Measurements from ENCODE around the gene RGS17. TPM values are rescaled to one million over a fixed set of nuclear protein-coding genes. Genes with fewer than 3 reads are reported as not detected.

RGS17 gene
- total RNA-seq, 4 donors from 2014 or later = 0.88 to 4.8 (median 0.91) TPM; not detected in 1

DNA sequence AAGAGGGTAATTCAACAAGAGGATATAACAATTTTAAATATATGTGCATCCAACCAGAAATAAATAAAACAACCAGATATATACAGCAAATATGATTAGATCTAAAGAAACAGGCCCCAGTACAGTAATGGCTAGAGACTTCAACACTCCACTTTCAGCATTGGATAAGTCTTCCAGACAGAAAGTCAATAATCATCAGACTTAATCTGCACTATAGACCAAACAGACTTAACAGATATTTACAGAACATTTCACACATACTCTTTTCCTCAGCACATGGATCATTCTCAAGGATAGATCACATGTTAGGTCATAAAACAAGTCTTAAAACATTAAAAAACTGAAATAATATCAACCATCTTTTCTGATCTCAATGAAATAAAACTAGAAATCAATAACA lies 65.9 kb downstream of the RGS17 start:
- no peak for TF ChIP-seq CTCF (IDR thresholded peaks at IDR 0.05)
- no peak for TF ChIP-seq POLR2A (IDR thresholded peaks at IDR 0.05)
- Histone ChIP-seq H3K36me3 (no peaks in the 10 kb centered on the region), H3K27ac (no peak overlapping the region), H3K27me3 (no peaks in the 10 kb centered on the region), H3K4me3 (no peak overlapping the region), H3K9me3 (peaks cover 0 to 2% of the 10 kb centered on the region in 2 donors), H3K4me1 (no peaks in the 10 kb centered on the region)
- intact Hi-C loops (cut with DNase I; ENCODE audit: low total_unique reads) = no loop called here
- no peak for DNase-seq

DNA sequence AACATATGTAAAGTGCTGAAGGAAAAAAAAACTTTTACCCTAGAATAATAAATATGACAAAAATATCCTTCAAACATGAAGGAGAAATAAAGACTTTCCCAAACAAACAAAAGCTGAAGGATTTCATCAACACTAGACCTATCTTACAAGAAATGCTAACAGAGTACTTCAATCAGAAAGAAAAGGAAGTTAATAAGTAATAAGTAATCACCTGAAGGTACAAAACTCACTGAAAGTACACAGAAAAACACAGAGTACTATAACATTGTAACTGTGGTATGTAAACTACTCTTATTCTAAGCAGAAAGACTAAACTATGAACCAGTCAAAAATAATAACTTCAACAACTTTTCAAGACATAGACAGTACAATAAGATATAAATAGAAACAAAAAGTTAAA lies 67.1 kb downstream of the RGS17 start:
- intact Hi-C loops (cut with DNase I; ENCODE audit: low total_unique reads) = no loop called here
- peaks cover 0 to 2% of the 10 kb centered on the region in 2 donors for H3K9me3 ChIP-seq

DNA sequence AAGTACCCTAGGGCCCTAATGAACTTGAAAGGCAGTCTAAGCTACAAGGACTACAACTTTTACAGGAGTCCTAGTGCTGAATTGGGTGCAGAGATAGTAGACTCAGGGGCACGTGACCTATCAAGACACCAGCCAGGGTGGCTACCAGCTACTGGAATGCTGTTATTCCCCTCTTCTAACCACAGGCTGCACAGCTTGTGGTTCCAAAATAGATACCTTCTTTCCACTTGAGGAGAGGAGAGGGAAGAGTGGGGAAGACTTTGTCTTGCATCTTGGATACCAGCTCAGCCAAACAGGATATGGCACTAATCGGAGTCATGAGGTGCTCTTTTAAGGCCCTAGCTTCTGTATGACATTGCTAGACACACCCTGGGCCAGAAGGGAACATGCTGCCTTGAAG lies 68.6 kb downstream of the RGS17 start:
- H3K27ac ChIP-seq = no peak overlapping the region
- no peaks in the 10 kb centered on the region for H3K4me1 ChIP-seq
- no peak overlapping the region for H3K4me3 ChIP-seq
- H3K27me3 ChIP-seq = no peaks in the 10 kb centered on the region
- no peaks in the 10 kb centered on the region for H3K36me3 ChIP-seq
- H3K9me3 ChIP-seq = no peaks in the 10 kb centered on the region
- no peak for DNase-seq
- TF ChIP-seq CTCF (IDR thresholded peaks at IDR 0.05) = no peak
- no peak for TF ChIP-seq POLR2A (IDR thresholded peaks at IDR 0.05)
- intact Hi-C loops (cut with DNase I; ENCODE audit: low total_unique reads) = no loop called here

More for the DNA sequence above, 67.1 kb downstream of the RGS17 start:
- no peaks in the 10 kb centered on the region for H3K4me1 ChIP-seq
- no peak for DNase-seq
- H3K27me3 ChIP-seq = no peaks in the 10 kb centered on the region
- TF ChIP-seq CTCF (IDR thresholded peaks at IDR 0.05) (no peak), POLR2A (IDR thresholded peaks at IDR 0.05) (no peak)
- H3K27ac ChIP-seq = no peak overlapping the region
- no peaks in the 10 kb centered on the region for H3K36me3 ChIP-seq
- no peak overlapping the region for H3K4me3 ChIP-seq

DNA sequence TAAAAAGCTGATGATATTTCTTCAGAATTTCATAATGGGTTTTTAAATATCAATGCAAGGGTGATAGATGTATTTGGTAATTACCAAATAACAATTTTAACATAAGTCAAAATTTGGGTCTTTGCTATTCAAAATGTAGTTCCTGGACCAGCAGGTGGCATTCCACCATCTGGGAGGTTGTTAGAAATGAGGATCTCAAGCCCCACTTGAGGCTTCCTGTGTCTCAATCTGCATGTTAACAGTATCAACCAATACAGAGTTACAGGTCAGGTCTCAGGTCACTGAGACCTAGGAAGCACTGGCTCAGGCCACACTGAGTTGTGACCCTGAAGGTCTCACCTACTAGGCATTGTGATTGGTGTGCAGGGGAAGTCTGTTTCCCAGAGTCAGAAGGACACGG lies 71.3 kb downstream of the RGS17 start:
- DNase-seq = no peak
- Histone ChIP-seq H3K4me1 (no peaks in the 10 kb centered on the region), H3K27ac (no peak overlapping the region), H3K36me3 (no peaks in the 10 kb centered on the region), H3K9me3 (no peaks in the 10 kb centered on the region), H3K27me3 (no peaks in the 10 kb centered on the region), H3K4me3 (no peak overlapping the region)
- no peak for TF ChIP-seq CTCF (IDR thresholded peaks at IDR 0.05)
- no peak for TF ChIP-seq POLR2A (IDR thresholded peaks at IDR 0.05)
- intact Hi-C loops (cut with DNase I; ENCODE audit: low total_unique reads) = no loop called here

DNA sequence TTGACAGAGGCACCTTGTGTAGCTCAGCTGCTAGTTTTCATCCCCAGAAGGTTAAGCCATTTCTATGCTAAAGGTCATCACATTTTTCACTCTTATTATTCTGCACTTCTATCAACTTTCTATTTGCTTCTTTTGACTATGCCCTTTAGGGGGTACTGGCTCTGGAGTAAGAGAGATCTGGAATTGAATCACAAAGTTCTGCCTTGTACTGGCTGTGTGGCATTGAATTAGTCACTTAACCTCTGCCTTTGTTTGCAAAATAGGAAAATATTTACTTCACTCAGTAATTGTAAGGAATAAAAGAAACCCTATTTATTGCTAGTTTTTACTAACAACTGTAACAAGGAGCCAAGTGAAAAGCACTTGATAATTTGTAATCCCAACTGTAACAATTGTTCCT lies 71.8 kb downstream of the RGS17 start:
- Histone ChIP-seq H3K4me3 (no peak overlapping the region), H3K27me3 (no peaks in the 10 kb centered on the region), H3K36me3 (no peaks in the 10 kb centered on the region), H3K9me3 (no peaks in the 10 kb centered on the region), H3K4me1 (no peaks in the 10 kb centered on the region), H3K27ac (no peak overlapping the region)
- TF ChIP-seq CTCF (IDR thresholded peaks at IDR 0.05) (no peak), POLR2A (IDR thresholded peaks at IDR 0.05) (no peak)
- no peak for DNase-seq
- intact Hi-C loops (cut with DNase I; ENCODE audit: low total_unique reads) = no loop called here

Data from uterus (tissue), 4 donors.